ENCODE results near the gene TAS2R39.
"Not testable (repeated sequence)": the region's sequence is repeated elsewhere in the genome, so short reads cannot be mapped to it uniquely, and the experiment has no call there.

The TAS2R39 gene

GRCh38 chr7:143183024-143183423 lies at the start of gene TAS2R39:
TSS of gene TAS2R39 (plus strand) at chr7:143183419. CDS start at chr7:143183419, 0 bp downstream.
- no peak for DNase-seq (ENCODE audit: low read depth)

- DNase-seq (ENCODE audit: low read depth) = no peak
Observed at GRCh38 chr7:143147070-143147469, 36.1 kb upstream of the TAS2R39 start.

- no peak for DNase-seq (ENCODE audit: low read depth)
Observed at GRCh38 chr7:143148050-143148449, 35.2 kb upstream of the TAS2R39 start.

GRCh38 chr7:143148651-143149050 lies 34.6 kb upstream of the TAS2R39 start:
- no peak for DNase-seq (ENCODE audit: low read depth)

GRCh38 chr7:143150696-143151095 lies 32.5 kb upstream of the TAS2R39 start:
- not testable (repeated sequence) for DNase-seq (ENCODE audit: low read depth)

GRCh38 chr7:143158617-143159016 lies 24.6 kb upstream of the TAS2R39 start:
- not testable (repeated sequence) for DNase-seq (ENCODE audit: low read depth)

- no peak for DNase-seq (ENCODE audit: low read depth)
Observed at GRCh38 chr7:143171697-143172096, 11.5 kb upstream of the TAS2R39 start.

GRCh38 chr7:143172354-143172753 lies 10.9 kb upstream of the TAS2R39 start:
- no peak for DNase-seq (ENCODE audit: low read depth)

GRCh38 chr7:143176128-143176527 lies 7.1 kb upstream of the TAS2R39 start:
- DNase-seq (ENCODE audit: low read depth) = no peak

- no peak for DNase-seq (ENCODE audit: low read depth)
Observed at GRCh38 chr7:143177374-143178119, 5.7 kb upstream of the TAS2R39 start.

GRCh38 chr7:143180771-143181170 lies 2.4 kb upstream of the TAS2R39 start:
- not testable (repeated sequence) for DNase-seq (ENCODE audit: low read depth)

- DNase-seq (ENCODE audit: low read depth) = no peak
Observed at GRCh38 chr7:143181349-143181748, 1.9 kb upstream of the TAS2R39 start.

- DNase-seq (ENCODE audit: low read depth) = no peak
Observed at GRCh38 chr7:143185551-143185950, 2.3 kb downstream of the TAS2R39 start.

GRCh38 chr7:143188994-143189393 lies 5.8 kb downstream of the TAS2R39 start:
- DNase-seq (ENCODE audit: low read depth) = no peak

- no peak for DNase-seq (ENCODE audit: low read depth)
Observed at GRCh38 chr7:143193880-143194279, 10.7 kb downstream of the TAS2R39 start.

GRCh38 chr7:143199040-143199439 lies 15.8 kb downstream of the TAS2R39 start:
- DNase-seq (ENCODE audit: low read depth) = no peak

- DNase-seq (ENCODE audit: low read depth) = no peak
Observed at GRCh38 chr7:143202161-143202560, 18.9 kb downstream of the TAS2R39 start.

GRCh38 chr7:143203386-143203785 lies 20.2 kb downstream of the TAS2R39 start:
- no peak for DNase-seq (ENCODE audit: low read depth)

- DNase-seq (ENCODE audit: low read depth) = no peak
Observed at GRCh38 chr7:143205560-143206293, 22.5 kb downstream of the TAS2R39 start.

- DNase-seq (ENCODE audit: low read depth) = no peak
Observed at GRCh38 chr7:143210541-143210940, 27.3 kb downstream of the TAS2R39 start.

- DNase-seq (ENCODE audit: low read depth) = not testable (repeated sequence)
Observed at GRCh38 chr7:143213478-143213877, 30.3 kb downstream of the TAS2R39 start.

GRCh38 chr7:143214789-143215679 lies 31.8 kb downstream of the TAS2R39 start:
- peak; percentile 74 for DNase-seq (ENCODE audit: low read depth)

Measured in amniotic epithelial cell (primary cell).